Uterus (tissue), 2 donors: ENCODE data around the gene OPCML.
A peak's percentile ranks its signal among the peaks of the same experiment; 100 is the strongest.

Experiments
- POLR2A ChIP-seq, 2 donors: fragments of 450-650 bp; IDR thresholded peaks; one replicate each; pipeline ENCODE4 v1.6.1; 2016; ENCODE audit warnings: antibody characterized with exemption in 2 of 2, mild to moderate bottlenecking in 1 of 2, moderate library complexity in 1 of 2
- TF ChIP-seq, protein P1 (sequence below), 4 experiments: fragments of 200-600 bp in 2 of 4; fragments of 450-650 bp in 2 of 4; sonication (generic) in 2 of 4; IDR thresholded peaks; one replicate each; pipeline ENCODE4 v1.5.1; 2016 to 2019; ENCODE audit warnings: antibody characterized with exemption in 4 of 4, mild to moderate bottlenecking in 2 of 4, moderate library complexity in 1 of 4

DNA sequence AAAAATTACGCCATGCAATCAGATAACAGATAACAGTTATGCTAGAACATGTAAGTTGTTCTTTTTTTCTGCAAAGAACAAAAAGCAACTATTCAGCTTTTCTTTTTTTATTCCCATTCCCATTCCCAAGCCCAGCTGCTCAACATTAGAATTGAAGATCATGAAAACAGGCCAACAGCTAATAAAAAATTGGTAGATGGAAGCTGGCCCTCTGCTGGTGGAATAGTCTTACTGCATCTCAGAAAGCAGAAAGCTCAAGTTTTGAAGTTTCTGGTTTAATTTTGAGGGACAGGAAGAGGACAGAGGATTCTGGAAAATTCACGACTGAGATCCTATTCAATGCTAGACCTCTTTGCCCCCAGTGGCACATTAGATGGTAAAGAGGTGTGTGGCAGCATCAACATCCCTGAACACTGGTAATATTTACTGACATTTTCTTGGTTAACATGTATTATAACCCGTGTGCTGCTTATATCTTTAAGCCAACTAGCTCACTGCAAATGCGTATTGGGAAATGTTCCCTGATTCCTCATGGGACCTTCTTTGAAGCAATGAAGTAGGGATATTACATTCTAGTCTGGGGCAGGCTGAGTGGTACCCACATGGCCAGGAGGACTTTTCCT, 591.2 kb downstream of the OPCML start:
- TF ChIP-seq, protein P1, sequence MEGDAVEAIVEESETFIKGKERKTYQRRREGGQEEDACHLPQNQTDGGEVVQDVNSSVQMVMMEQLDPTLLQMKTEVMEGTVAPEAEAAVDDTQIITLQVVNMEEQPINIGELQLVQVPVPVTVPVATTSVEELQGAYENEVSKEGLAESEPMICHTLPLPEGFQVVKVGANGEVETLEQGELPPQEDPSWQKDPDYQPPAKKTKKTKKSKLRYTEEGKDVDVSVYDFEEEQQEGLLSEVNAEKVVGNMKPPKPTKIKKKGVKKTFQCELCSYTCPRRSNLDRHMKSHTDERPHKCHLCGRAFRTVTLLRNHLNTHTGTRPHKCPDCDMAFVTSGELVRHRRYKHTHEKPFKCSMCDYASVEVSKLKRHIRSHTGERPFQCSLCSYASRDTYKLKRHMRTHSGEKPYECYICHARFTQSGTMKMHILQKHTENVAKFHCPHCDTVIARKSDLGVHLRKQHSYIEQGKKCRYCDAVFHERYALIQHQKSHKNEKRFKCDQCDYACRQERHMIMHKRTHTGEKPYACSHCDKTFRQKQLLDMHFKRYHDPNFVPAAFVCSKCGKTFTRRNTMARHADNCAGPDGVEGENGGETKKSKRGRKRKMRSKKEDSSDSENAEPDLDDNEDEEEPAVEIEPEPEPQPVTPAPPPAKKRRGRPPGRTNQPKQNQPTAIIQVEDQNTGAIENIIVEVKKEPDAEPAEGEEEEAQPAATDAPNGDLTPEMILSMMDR (IDR thresholded peaks at IDR 0.05), result peak; percentile 48 to 73 (median 62)
- TF ChIP-seq POLR2A (IDR thresholded peaks at IDR 0.05), result no peak
